IMR-90 (cell line): ENCODE measurements around the gene PTK7. TPM values are rescaled to one million over a fixed set of nuclear protein-coding genes. Genes with fewer than 3 reads are reported as not detected.

Experiments
- ATAC-seq: fragments of 200-7000 bp; cut with Tn5 transposase; 2 replicates; pipeline ENCODE4 v1.9.1; 2020; ENCODE audit warnings: low read depth, mild to moderate bottlenecking, moderate library complexity
- BruUV-seq: library from RNA; stranded (reverse); fragments of 400-500 nt; replicated peaks from 2 replicates; lab custom pipeline; 2021; lab: Mats Ljungman, UMichigan
- CTCF ChIA-PET: fragments of 300-600 bp; formaldehyde crosslinking; extraction: SDS; loops from one replicate; lab custom pipeline; 2021; ENCODE audit warnings: antibody characterized with exemption; lab: Yijun Ruan, JAX
- POLR2A ChIA-PET: fragments of 300-600 bp; sonication (Branson Sonifier 250); formaldehyde crosslinking; loops from one replicate; lab custom pipeline; 2022; ENCODE audit warnings: antibody characterized with exemption; ENCODE audit not compliant: unreplicated experiment; lab: Charles Lee
- DNase-seq: peaks from one replicate; pipeline ENCODE4 v3.0.0; 2013
- H2AFZ ChIP-seq: replicated peaks from 2 replicates; pipeline ENCODE3; 2013; ENCODE audit warnings: low read length, mild to moderate bottlenecking; ENCODE audit not compliant: poor library complexity
- H2AK5ac ChIP-seq: 2 replicates; pipeline ENCODE4 v1.6.1; 2013; ENCODE audit warnings: low read depth, low read length, inconsistent platforms
- H2AK9ac ChIP-seq: replicated peaks from 2 replicates; pipeline ENCODE3; 2013; ENCODE audit warnings: mild to moderate bottlenecking, low read depth, low read length, moderate library complexity; ENCODE audit not compliant: poor library complexity
- H2BK120ac ChIP-seq: 2 replicates; pipeline ENCODE4 v1.6.1; 2013; ENCODE audit warnings: low read depth, low read length, inconsistent platforms
- H2BK15ac ChIP-seq: 3 replicates; pipeline ENCODE4 v1.6.1; 2013; ENCODE audit warnings: low read depth, low read length, inconsistent platforms
- H2BK20ac ChIP-seq: 2 replicates; pipeline ENCODE4 v1.6.1; 2013; ENCODE audit warnings: low read depth, mild to moderate bottlenecking, inconsistent platforms, low read length, moderate library complexity
- H2BK5ac ChIP-seq: 2 replicates; pipeline ENCODE4 v1.6.1; 2013; ENCODE audit warnings: mild to moderate bottlenecking, low read depth, low read length, inconsistent platforms; ENCODE audit not compliant: poor library complexity, severe bottlenecking
- H3K14ac ChIP-seq: replicated peaks from 2 replicates; pipeline ENCODE4 v1.6.1; 2013; ENCODE audit warnings: low read depth, low read length, inconsistent platforms
- H3K18ac ChIP-seq: 2 replicates; pipeline ENCODE4 v1.6.1; 2013; ENCODE audit warnings: low read depth, low read length, control low read depth
- H3K23ac ChIP-seq: 2 replicates; pipeline ENCODE4 v1.6.1; 2013; ENCODE audit warnings: low read depth, low read length, inconsistent platforms
- H3K27ac ChIP-seq: 2 replicates; pipeline ENCODE4 v1.5.1; 2013; ENCODE audit warnings: mild to moderate bottlenecking, control low read depth, low read length; ENCODE audit not compliant: insufficient read depth
- H3K27me3 ChIP-seq: 2 replicates; pipeline ENCODE4 v1.6.1; 2013; ENCODE audit warnings: low read length; ENCODE audit not compliant: control insufficient read depth, insufficient read depth
- H3K36me3 ChIP-seq: 2 replicates; pipeline ENCODE4 v1.6.1; 2013; ENCODE audit warnings: low read length, mixed read lengths; ENCODE audit not compliant: control insufficient read depth, insufficient read depth
- H3K4ac ChIP-seq: 2 replicates; pipeline ENCODE4 v1.6.1; 2013; ENCODE audit warnings: low read depth, low read length, inconsistent platforms
- H3K4me1 ChIP-seq: 2 replicates; pipeline ENCODE4 v1.6.1; 2013; ENCODE audit warnings: low read length, mixed read lengths; ENCODE audit not compliant: control insufficient read depth, insufficient read depth
- H3K4me2 ChIP-seq: 2 replicates; pipeline ENCODE4 v1.6.1; 2013; ENCODE audit warnings: low read depth, mild to moderate bottlenecking, control low read depth, low read length, moderate library complexity
- H3K4me3 ChIP-seq: 2 replicates; pipeline ENCODE4 v1.5.1; 2013; ENCODE audit warnings: low read depth, mild to moderate bottlenecking, control low read depth, low read length, moderate library complexity; ENCODE audit not compliant: insufficient read depth
- H3K56ac ChIP-seq: 2 replicates; pipeline ENCODE4 v1.6.1; 2013; ENCODE audit warnings: low read length, inconsistent platforms; ENCODE audit not compliant: insufficient read depth; ENCODE audit errors: extremely low read depth
- H3K79me1 ChIP-seq, 2 experiments: 2 replicates each; pipeline ENCODE4 v1.6.1; 2013; ENCODE audit warnings: low read length in 2 of 2, inconsistent platforms in 1 of 2, low read depth in 1 of 2
- H3K9ac ChIP-seq: 2 replicates; pipeline ENCODE4 v1.6.1; 2013; ENCODE audit warnings: low read depth, low read length, control low read depth
- H3K9me1 ChIP-seq: 2 replicates; pipeline ENCODE4 v1.6.1; 2013; ENCODE audit warnings: low read length, inconsistent platforms; ENCODE audit not compliant: insufficient read depth
- H3K9me3 ChIP-seq: 2 replicates; pipeline ENCODE4 v1.6.1; 2013; ENCODE audit warnings: low read length; ENCODE audit not compliant: control insufficient read depth, insufficient read depth
- H4K20me1 ChIP-seq: 2 replicates; pipeline ENCODE4 v1.6.1; 2013; ENCODE audit warnings: low read length, inconsistent platforms; ENCODE audit not compliant: insufficient read depth
- H4K5ac ChIP-seq: 2 replicates; pipeline ENCODE4 v1.6.1; 2013; ENCODE audit warnings: mild to moderate bottlenecking, low read depth, low read length, control low read depth
- H4K8ac ChIP-seq, 2 experiments: 2 replicates each; pipeline ENCODE4 v1.6.1; 2013; ENCODE audit warnings: low read depth in 2 of 2, low read length in 2 of 2, control low read depth in 1 of 2, inconsistent platforms in 1 of 2
- H4K91ac ChIP-seq: 2 replicates; pipeline ENCODE4 v1.6.1; 2013; ENCODE audit warnings: low read depth, low read length, inconsistent platforms; ENCODE audit not compliant: insufficient read depth
- BHLHE40 ChIP-seq: fragments of 150-350 bp; IDR thresholded peaks from 2 replicates; pipeline ENCODE4 v1.6.1; 2016; ENCODE audit warnings: mild to moderate bottlenecking, low read depth, low read length
- CEBPB ChIP-seq: IDR thresholded peaks from 2 replicates; pipeline ENCODE4 v1.6.1; 2012; ENCODE audit warnings: low read depth, low read length, improper control_type of control experiment
- CHD1 ChIP-seq: IDR thresholded peaks from 2 replicates; pipeline ENCODE4 v1.6.1; 2012; ENCODE audit warnings: low read depth, low read length, improper control_type of control experiment
- MXI1 ChIP-seq: IDR thresholded peaks from 2 replicates; pipeline ENCODE4 v1.6.1; 2012; ENCODE audit warnings: low read depth, mild to moderate bottlenecking, low read length, moderate library complexity, borderline replicate concordance
- NFE2L2 ChIP-seq: fragments of 150-350 bp; IDR thresholded peaks from 2 replicates; pipeline ENCODE4 v1.6.1; 2016; ENCODE audit warnings: low read depth, mild to moderate bottlenecking, low read length
- POLR2A ChIP-seq: IDR thresholded peaks from 2 replicates; pipeline ENCODE4 v1.6.1; 2012; ENCODE audit warnings: mild to moderate bottlenecking, low read depth, low read length
- RAD21 ChIP-seq: IDR thresholded peaks from 2 replicates; pipeline ENCODE4 v1.6.1; 2012; ENCODE audit warnings: low read length, improper control_type of control experiment
- RCOR1 ChIP-seq: IDR thresholded peaks from 2 replicates; pipeline ENCODE4 v1.6.1; 2012; ENCODE audit warnings: mild to moderate bottlenecking, low read length, improper control_type of control experiment; ENCODE audit not compliant: insufficient replicate concordance
- RFX5 ChIP-seq: IDR thresholded peaks from 2 replicates; pipeline ENCODE4 v1.8.0; 2012; ENCODE audit warnings: low read depth, mild to moderate bottlenecking, low read length, moderate library complexity
- SMC3 ChIP-seq: fragments of 150-350 bp; IDR thresholded peaks from 2 replicates; pipeline ENCODE4 v1.6.1; 2016; ENCODE audit warnings: low read depth, mild to moderate bottlenecking, antibody characterized with exemption, low read length, moderate library complexity
- WGBS, 2 experiments: methylation state at CpG; one replicate each; pipeline versions ENCODE4 v1.1.5 to v1.1.7; 2013; ENCODE audit warnings: missing lambda C conversion rate in 2 of 2; ENCODE audit not compliant: insufficient read length in 1 of 2; ENCODE audit errors: extremely low coverage in 2 of 2; 5-methylcytosine and 5-hydroxymethylcytosine counted together
- dilution Hi-C: fragments of 300-500 bp; cut with HindIII; formaldehyde crosslinking; loops from one replicate; pipeline ENCODE4 v1.14.3; 2018; ENCODE audit warnings: low sequenced_read_pairs; ENCODE audit not compliant: unreplicated experiment
- in situ Hi-C: fragments of 300-500 bp; cut with MboI; formaldehyde crosslinking; loops from 3 replicates; pipeline ENCODE4 v1.14.3; 2019; ENCODE audit warnings: low sequenced_read_pairs, inconsistent platforms, mixed read lengths
- intact Hi-C: fragments of 100-400 bp; cut with micrococcal nuclease; formaldehyde crosslinking; loops from 2 replicates; pipeline ENCODE4 v1.10.0; 2022
- polyA plus RNA-seq, 3 experiments: library from polyadenylated mRNA; depleted of rRNA; stranded (reverse); fragments of >200 nt; gene quantifications; 2 replicates each; pipeline ENCODE4 v1.2.3, GENCODE V29; 2012; ENCODE audit warnings: low replicate concordance in 1 of 3
- total RNA-seq: library from RNA; depleted of rRNA; stranded (reverse); fragments of >200 nt; gene quantifications from 2 replicates; pipeline ENCODE4 v1.2.3, GENCODE V29; 2012
- TF ChIP-seq, protein P1 (sequence below): fragments of 150-350 bp; IDR thresholded peaks from 2 replicates; pipeline ENCODE4 v1.6.1; 2016; ENCODE audit warnings: low read depth, mild to moderate bottlenecking, low read length, moderate library complexity, borderline replicate concordance
- TF ChIP-seq, protein P2 (sequence below): conservative IDR thresholded peaks from 2 replicates; pipeline ENCODE4 v1.5.1; 2012; ENCODE audit warnings: mild to moderate bottlenecking, low read depth, low read length, improper control_type of control experiment

The PTK7 gene
- total and polyA plus RNA-seq, 2 of the 4 experiments (the other 2 are of a cell fraction) = 47.1 to 142 TPM

DNA sequence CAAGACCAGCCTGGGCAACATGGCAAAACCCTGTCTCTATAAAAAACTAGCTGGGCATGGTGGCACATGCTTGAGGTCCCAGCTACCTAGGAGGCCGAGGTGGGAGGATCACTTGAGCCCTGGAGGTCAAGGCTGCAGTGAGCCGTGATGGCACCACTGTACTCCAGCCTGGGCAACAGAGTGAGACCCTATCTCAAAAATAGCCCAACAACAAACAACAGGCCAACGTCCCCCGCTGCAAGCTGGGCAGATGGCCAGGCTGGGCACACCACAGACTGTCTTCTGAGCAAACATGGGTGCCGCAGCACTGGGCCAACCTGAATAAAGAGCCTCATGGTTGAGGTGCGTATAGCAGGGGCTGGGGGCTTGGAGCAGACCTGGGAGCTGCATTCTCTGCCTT is 48.4 kb downstream of the PTK7 start (continued):
- TF ChIP-seq, protein P1, sequence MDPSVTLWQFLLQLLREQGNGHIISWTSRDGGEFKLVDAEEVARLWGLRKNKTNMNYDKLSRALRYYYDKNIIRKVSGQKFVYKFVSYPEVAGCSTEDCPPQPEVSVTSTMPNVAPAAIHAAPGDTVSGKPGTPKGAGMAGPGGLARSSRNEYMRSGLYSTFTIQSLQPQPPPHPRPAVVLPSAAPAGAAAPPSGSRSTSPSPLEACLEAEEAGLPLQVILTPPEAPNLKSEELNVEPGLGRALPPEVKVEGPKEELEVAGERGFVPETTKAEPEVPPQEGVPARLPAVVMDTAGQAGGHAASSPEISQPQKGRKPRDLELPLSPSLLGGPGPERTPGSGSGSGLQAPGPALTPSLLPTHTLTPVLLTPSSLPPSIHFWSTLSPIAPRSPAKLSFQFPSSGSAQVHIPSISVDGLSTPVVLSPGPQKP = no peak

DNA sequence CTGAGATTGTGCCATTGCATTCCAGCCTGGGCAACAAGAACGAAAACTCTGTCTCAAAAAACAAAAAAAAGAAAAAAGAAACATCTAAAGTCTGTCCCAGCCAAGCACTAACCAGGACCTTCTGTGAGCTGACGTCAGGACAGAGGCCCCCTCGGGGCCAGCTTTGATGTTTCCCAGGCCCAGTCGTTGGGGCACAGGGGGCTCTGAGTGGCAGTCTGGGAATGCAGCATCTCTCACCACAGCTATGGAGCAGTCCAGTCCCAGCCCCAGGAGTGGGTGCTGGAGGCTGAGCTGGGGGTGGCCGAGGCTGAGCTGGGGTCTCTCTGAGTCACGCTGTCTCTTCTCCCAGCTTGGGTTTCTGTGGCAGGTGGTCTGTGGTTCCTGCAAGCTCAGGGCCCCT is 49.0 kb downstream of the PTK7 start:
- H2BK20ac ChIP-seq = peak overlapping the region; percentile 34; the same call in 1 of the 2 replicates
- in situ Hi-C loops = loop anchor here (5.0 kb wide), 1 partner anchor 48 kb away; the partner anchor contains the start of gene PTK7
- TF ChIP-seq CEBPB (no peak), BHLHE40 (no peak), POLR2A (no peak), CHD1 (no peak), RCOR1 (no peak), RAD21 (peak; percentile 8; the same call in 1 of the 2 replicates), SMC3 (peak; percentile 10; the same call in 1 of the 2 replicates), NFE2L2 (no peak), RFX5 (no peak), MXI1 (no peak)
- TF ChIP-seq, protein P2, sequence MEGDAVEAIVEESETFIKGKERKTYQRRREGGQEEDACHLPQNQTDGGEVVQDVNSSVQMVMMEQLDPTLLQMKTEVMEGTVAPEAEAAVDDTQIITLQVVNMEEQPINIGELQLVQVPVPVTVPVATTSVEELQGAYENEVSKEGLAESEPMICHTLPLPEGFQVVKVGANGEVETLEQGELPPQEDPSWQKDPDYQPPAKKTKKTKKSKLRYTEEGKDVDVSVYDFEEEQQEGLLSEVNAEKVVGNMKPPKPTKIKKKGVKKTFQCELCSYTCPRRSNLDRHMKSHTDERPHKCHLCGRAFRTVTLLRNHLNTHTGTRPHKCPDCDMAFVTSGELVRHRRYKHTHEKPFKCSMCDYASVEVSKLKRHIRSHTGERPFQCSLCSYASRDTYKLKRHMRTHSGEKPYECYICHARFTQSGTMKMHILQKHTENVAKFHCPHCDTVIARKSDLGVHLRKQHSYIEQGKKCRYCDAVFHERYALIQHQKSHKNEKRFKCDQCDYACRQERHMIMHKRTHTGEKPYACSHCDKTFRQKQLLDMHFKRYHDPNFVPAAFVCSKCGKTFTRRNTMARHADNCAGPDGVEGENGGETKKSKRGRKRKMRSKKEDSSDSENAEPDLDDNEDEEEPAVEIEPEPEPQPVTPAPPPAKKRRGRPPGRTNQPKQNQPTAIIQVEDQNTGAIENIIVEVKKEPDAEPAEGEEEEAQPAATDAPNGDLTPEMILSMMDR = no peak
- TF ChIP-seq, protein P1 = no peak

More for the DNA sequence above, 49.0 kb downstream of the PTK7 start:
- ATAC-seq (0 out of 2 replicates have a peak, but pooled peaks have one; percentile 2), DNase-seq (peak; percentile 87)
- BruUV-seq = no TSS peak
- H3K79me1 ChIP-seq = peaks cover 44 to 92% of the 10 kb centered on the region in 2 experiments
- H3K4me2 ChIP-seq = no peak overlapping the region
- dilution Hi-C loops = no loop called here
- no peak overlapping the region for H2BK15ac ChIP-seq
- H4K5ac ChIP-seq = no peak overlapping the region
- H3K4me1 ChIP-seq = peaks cover 65% of the 10 kb centered on the region
- ChIA-PET POLR2A (interaction anchor here (0.6 kb wide), 2 partner anchors 28 to 193 kb away, joined by 3 read pairs; no protein-coding TSS in a partner anchor), CTCF (interaction anchor here (3.7 kb wide), 1 partner anchor 18 kb away, joined by 17 read pairs; no protein-coding TSS in a partner anchor)
- no peak overlapping the region for H4K8ac ChIP-seq
- H4K20me1 ChIP-seq = peaks cover 54% of the 10 kb centered on the region
- peak overlapping the region; percentile 10; the same call in 1 of the 2 replicates for H3K27ac ChIP-seq
- peak overlapping the region; percentile 58; the same call in 1 of the 2 replicates for H3K14ac ChIP-seq
- peak overlapping the region; percentile 80 for H3K4ac ChIP-seq
- H3K27me3 ChIP-seq = no peaks in the 10 kb centered on the region
- H3K36me3 ChIP-seq = peaks cover 2% of the 10 kb centered on the region; the same call in 1 of the 2 replicates
- 17% methylated on average over 1 of the region's 6 CpGs; no CpG with 5 or more reads in 1 of the 2 experiments for WGBS, 2 experiments
- H3K56ac ChIP-seq = no peak overlapping the region
- H3K9ac ChIP-seq = no peak overlapping the region
- H2BK120ac ChIP-seq = 0 out of 2 replicates have a peak overlapping the region, but pooled peaks have one; percentile 64
- H2BK5ac ChIP-seq = peak overlapping the region; percentile 64
- 0 out of 2 replicates have a peak overlapping the region, but pooled peaks have one; percentile 8 for H3K18ac ChIP-seq
- peak overlapping the region; percentile 19 for H2AK9ac ChIP-seq
- intact Hi-C loops = no loop called here
- H3K9me3 ChIP-seq = no peaks in the 10 kb centered on the region
- no peak overlapping the region; the same call in 1 of the 2 replicates for H4K91ac ChIP-seq
- peaks cover 40% of the 10 kb centered on the region for H3K9me1 ChIP-seq
- no peak overlapping the region for H2AFZ ChIP-seq
- no peak overlapping the region for H3K4me3 ChIP-seq
- 0 out of 2 replicates have a peak overlapping the region, but pooled peaks have one; percentile 35 for H3K23ac ChIP-seq
- H2AK5ac ChIP-seq = peak overlapping the region; percentile 52; the same call in 1 of the 2 replicates
